ENCODE data around the gene CRBN. TPM values are rescaled to one million over a fixed set of nuclear protein-coding genes. Genes with fewer than 3 reads are reported as not detected.

CRBN gene
- polyA plus RNA-seq, 1 donor from 2014 or later = 131 TPM

- Histone ChIP-seq H3K4me3 (ENCODE audit: low read length) (no peak overlapping the region), H3K36me3 (ENCODE audit: insufficient read depth, low read length) (peaks cover 7% of the 10 kb centered on the region), H3K9ac (ENCODE audit: low read length) (no peak overlapping the region), H3K9me3 (ENCODE audit: low read length) (no peaks in the 10 kb centered on the region), H3K9me2 (ENCODE audit: insufficient read depth, low read length) (no peaks in the 10 kb centered on the region), H3K79me2 (replicated peaks; ENCODE audit: insufficient read depth, low read length) (no peaks in the 10 kb centered on the region), H3F3A (ENCODE audit: insufficient read depth, low read length, poor library complexity, severe bottlenecking) (no peaks in the 10 kb centered on the region), H3K27ac (ENCODE audit: low read length) (no peak overlapping the region), H3K27me3 (ENCODE audit: insufficient read depth, low read depth, low read length) (no peaks in the 10 kb centered on the region), H2AFZ (ENCODE audit: low read depth, low read length) (no peak overlapping the region), H4K20me1 (ENCODE audit: insufficient read depth) (no peaks in the 10 kb centered on the region), H3K4me2 (ENCODE audit: low read length) (no peak overlapping the region)
- TF ChIP-seq MXI1 (conservative IDR thresholded peaks at IDR 0.05; ENCODE audit: poor library complexity, severe bottlenecking) = no peak
- TF ChIP-seq CTCF (IDR thresholded peaks at IDR 0.05; ENCODE audit: poor library complexity, severe bottlenecking) = no peak
- no peak for TF ChIP-seq RAD21 (conservative IDR thresholded peaks at IDR 0.05)
- no peak for TF ChIP-seq POLR2AphosphoS5 (IDR thresholded peaks at IDR 0.05)
- TF ChIP-seq SMC3 (conservative IDR thresholded peaks at IDR 0.05; ENCODE audit: poor library complexity) = no peak
Measured at GRCh38 chr3:3165650-3166049, 13.8 kb downstream of the CRBN start.

- Histone ChIP-seq H3K4me3 (ENCODE audit: low read length) (no peak overlapping the region), H4K20me1 (ENCODE audit: insufficient read depth) (no peaks in the 10 kb centered on the region), H2AFZ (ENCODE audit: low read depth, low read length) (no peak overlapping the region), H3K4me2 (ENCODE audit: low read length) (no peak overlapping the region), H3K9me2 (ENCODE audit: insufficient read depth, low read length) (no peaks in the 10 kb centered on the region), H3K27ac (ENCODE audit: low read length) (no peak overlapping the region), H3K9ac (ENCODE audit: low read length) (no peak overlapping the region), H3K9me3 (ENCODE audit: low read length) (no peaks in the 10 kb centered on the region), H3K36me3 (ENCODE audit: insufficient read depth, low read length) (peaks cover 7% of the 10 kb centered on the region), H3F3A (ENCODE audit: insufficient read depth, low read length, poor library complexity, severe bottlenecking) (no peaks in the 10 kb centered on the region), H3K27me3 (ENCODE audit: insufficient read depth, low read depth, low read length) (no peaks in the 10 kb centered on the region), H3K79me2 (replicated peaks; ENCODE audit: insufficient read depth, low read length) (no peaks in the 10 kb centered on the region)
- no peak for TF ChIP-seq CTCF (IDR thresholded peaks at IDR 0.05; ENCODE audit: poor library complexity, severe bottlenecking)
- TF ChIP-seq POLR2AphosphoS5 (IDR thresholded peaks at IDR 0.05) = no peak
- no peak for TF ChIP-seq SMC3 (conservative IDR thresholded peaks at IDR 0.05; ENCODE audit: poor library complexity)
- no peak for TF ChIP-seq REST (IDR thresholded peaks at IDR 0.05; ENCODE audit: borderline replicate concordance)
- no peak for TF ChIP-seq EZH2 (IDR thresholded peaks at IDR 0.05; ENCODE audit: borderline replicate concordance, insufficient read depth, low read length, poor library complexity, severe bottlenecking)
- no peak for TF ChIP-seq MXI1 (conservative IDR thresholded peaks at IDR 0.05; ENCODE audit: poor library complexity, severe bottlenecking)
- no peak for TF ChIP-seq TAF1 (IDR thresholded peaks at IDR 0.05; ENCODE audit: low read depth)
- no peak for TF ChIP-seq EP300 (conservative IDR thresholded peaks at IDR 0.05; ENCODE audit: poor library complexity, severe bottlenecking)
- TF ChIP-seq RAD21 (conservative IDR thresholded peaks at IDR 0.05) = no peak
Measured at GRCh38 chr3:3165241-3165640, 14.2 kb downstream of the CRBN start.

All from neural cell (in vitro differentiated cells).